Panc1 (cell line): ENCODE measurements around the gene P2RY2.

Experiments
- POLR2AphosphoS5 ChIP-seq: IDR thresholded peaks from 2 replicates; pipeline ENCODE4 v1.6.1; 2012; ENCODE audit warnings: mild to moderate bottlenecking, low read depth, low read length, moderate library complexity
- SIN3A ChIP-seq: IDR thresholded peaks from 2 replicates; pipeline ENCODE4 v1.6.1; 2012; ENCODE audit warnings: low read depth, mild to moderate bottlenecking, low read length, moderate library complexity, borderline replicate concordance; ENCODE audit not compliant: insufficient read depth
- TCF7L2 ChIP-seq: IDR thresholded peaks from 2 replicates; pipeline ENCODE4 v1.6.1; 2011; ENCODE audit warnings: mild to moderate bottlenecking, low read depth, low read length, inconsistent platforms
- TF ChIP-seq, protein P1 (sequence below): fragments of 450-650 bp; IDR thresholded peaks from 2 replicates; pipeline ENCODE4 v1.5.1; 2017; ENCODE audit warnings: mild to moderate bottlenecking
- TF ChIP-seq, protein P2 (sequence below), 2 experiments: IDR thresholded peaks; 2 replicates each; pipeline ENCODE4 v1.6.1; 2011 to 2012; ENCODE audit warnings: low read depth in 2 of 2, control low read depth in 1 of 2, low read length in 1 of 2, mild to moderate bottlenecking in 1 of 2, moderate library complexity in 1 of 2; ENCODE audit not compliant: insufficient read depth in 1 of 2

DNA sequence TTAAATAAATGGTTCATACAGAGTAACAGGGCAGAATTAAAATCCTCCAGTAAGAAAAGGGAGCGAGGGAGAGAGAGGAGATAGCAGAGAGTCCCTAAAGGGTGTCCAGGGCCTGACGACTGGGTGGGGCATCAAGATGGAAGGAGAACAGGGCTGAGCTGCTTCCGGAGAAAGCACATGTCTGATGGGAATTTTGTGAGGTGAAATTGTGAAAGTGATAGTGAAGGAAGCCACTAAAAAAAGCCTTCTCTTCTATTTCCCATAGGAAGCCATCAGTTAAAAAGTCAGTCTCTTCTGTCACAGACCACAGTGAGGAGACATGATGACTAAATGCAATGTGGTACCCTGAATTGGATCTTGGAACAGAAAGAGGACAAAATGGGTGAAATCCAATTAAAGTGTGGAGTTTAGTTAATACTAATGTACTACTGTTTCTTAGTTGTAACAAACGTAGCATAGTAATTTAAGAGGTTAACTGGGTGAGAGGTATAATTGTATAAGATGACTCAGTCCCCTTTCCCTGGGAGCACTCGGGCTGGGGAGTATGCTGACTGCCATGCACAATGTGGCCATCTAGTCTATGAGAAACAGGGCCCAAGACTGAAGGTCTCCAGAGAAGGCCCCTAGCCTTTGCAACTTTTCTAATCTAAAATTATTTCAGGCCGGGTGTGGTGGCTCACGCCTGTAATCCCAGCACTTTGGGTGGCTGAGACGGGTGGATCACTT, 46.5 kb upstream of the P2RY2 start:
- TF ChIP-seq, protein P1, sequence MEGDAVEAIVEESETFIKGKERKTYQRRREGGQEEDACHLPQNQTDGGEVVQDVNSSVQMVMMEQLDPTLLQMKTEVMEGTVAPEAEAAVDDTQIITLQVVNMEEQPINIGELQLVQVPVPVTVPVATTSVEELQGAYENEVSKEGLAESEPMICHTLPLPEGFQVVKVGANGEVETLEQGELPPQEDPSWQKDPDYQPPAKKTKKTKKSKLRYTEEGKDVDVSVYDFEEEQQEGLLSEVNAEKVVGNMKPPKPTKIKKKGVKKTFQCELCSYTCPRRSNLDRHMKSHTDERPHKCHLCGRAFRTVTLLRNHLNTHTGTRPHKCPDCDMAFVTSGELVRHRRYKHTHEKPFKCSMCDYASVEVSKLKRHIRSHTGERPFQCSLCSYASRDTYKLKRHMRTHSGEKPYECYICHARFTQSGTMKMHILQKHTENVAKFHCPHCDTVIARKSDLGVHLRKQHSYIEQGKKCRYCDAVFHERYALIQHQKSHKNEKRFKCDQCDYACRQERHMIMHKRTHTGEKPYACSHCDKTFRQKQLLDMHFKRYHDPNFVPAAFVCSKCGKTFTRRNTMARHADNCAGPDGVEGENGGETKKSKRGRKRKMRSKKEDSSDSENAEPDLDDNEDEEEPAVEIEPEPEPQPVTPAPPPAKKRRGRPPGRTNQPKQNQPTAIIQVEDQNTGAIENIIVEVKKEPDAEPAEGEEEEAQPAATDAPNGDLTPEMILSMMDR, result no peak
- TF ChIP-seq, protein P2, sequence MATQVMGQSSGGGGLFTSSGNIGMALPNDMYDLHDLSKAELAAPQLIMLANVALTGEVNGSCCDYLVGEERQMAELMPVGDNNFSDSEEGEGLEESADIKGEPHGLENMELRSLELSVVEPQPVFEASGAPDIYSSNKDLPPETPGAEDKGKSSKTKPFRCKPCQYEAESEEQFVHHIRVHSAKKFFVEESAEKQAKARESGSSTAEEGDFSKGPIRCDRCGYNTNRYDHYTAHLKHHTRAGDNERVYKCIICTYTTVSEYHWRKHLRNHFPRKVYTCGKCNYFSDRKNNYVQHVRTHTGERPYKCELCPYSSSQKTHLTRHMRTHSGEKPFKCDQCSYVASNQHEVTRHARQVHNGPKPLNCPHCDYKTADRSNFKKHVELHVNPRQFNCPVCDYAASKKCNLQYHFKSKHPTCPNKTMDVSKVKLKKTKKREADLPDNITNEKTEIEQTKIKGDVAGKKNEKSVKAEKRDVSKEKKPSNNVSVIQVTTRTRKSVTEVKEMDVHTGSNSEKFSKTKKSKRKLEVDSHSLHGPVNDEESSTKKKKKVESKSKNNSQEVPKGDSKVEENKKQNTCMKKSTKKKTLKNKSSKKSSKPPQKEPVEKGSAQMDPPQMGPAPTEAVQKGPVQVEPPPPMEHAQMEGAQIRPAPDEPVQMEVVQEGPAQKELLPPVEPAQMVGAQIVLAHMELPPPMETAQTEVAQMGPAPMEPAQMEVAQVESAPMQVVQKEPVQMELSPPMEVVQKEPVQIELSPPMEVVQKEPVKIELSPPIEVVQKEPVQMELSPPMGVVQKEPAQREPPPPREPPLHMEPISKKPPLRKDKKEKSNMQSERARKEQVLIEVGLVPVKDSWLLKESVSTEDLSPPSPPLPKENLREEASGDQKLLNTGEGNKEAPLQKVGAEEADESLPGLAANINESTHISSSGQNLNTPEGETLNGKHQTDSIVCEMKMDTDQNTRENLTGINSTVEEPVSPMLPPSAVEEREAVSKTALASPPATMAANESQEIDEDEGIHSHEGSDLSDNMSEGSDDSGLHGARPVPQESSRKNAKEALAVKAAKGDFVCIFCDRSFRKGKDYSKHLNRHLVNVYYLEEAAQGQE (IDR thresholded peaks at IDR 0.05; ENCODE audit: insufficient read depth in 1 of 2, low read depth in 2 of 2, low read length in 1 of 2), result no peak
- no peak for TF ChIP-seq POLR2AphosphoS5
- no peak for TF ChIP-seq SIN3A
- TF ChIP-seq TCF7L2, result no peak
